Type B pancreatic cell (in vitro differentiated cells): ENCODE data around the gene LPAR1. TPM values are rescaled to one million over a fixed set of nuclear protein-coding genes. Genes with fewer than 3 reads are reported as not detected.

Source experiments
- DNase-seq: peaks from one replicate; pipeline ENCODE4 v3.0.0; 2021; ENCODE audit warnings: mixed read lengths; ENCODE audit not compliant: unreplicated experiment; ENCODE audit errors: extremely low spot score
- H3K27ac Mint-ChIP-seq: 2 replicates; pipeline ENCODE4 v1.8.0; 2021; ENCODE audit warnings: mild to moderate bottlenecking, mixed read lengths
- H3K27me3 Mint-ChIP-seq: 2 replicates; pipeline ENCODE4 v1.8.0; 2021; ENCODE audit warnings: mixed read lengths
- H3K36me3 Mint-ChIP-seq: 2 replicates; pipeline ENCODE4 v1.8.0; 2021; ENCODE audit warnings: mixed read lengths
- H3K4me1 Mint-ChIP-seq: one replicate; pipeline ENCODE4 v1.8.0; 2021; ENCODE audit warnings: mixed read lengths; ENCODE audit not compliant: unreplicated experiment
- H3K4me3 Mint-ChIP-seq: 2 replicates; pipeline ENCODE4 v1.8.0; 2021; ENCODE audit warnings: mild to moderate bottlenecking, mixed read lengths
- H3K9me3 Mint-ChIP-seq: 2 replicates; pipeline ENCODE4 v1.8.0; 2021; ENCODE audit warnings: mixed read lengths
- CTCF ChIP-seq: fragments of 200-600 bp; sonication (generic); conservative IDR thresholded peaks from 2 replicates; pipeline ENCODE4 v1.5.0; 2021; ENCODE audit warnings: antibody characterized with exemption, mild to moderate bottlenecking
- total RNA-seq: library from RNA; stranded (reverse); gene quantifications from 2 replicates; pipeline ENCODE4 v1.2.1, GENCODE V29; 2021; ENCODE audit warnings: low replicate concordance

LPAR1 gene
- total RNA-seq, 1 donor from 2014 or later, result 32.8 TPM

GRCh38 chr9:110994771-110995241 is 43.5 kb downstream of the LPAR1 start:
- Mint-ChIP-seq H3K36me3 (peaks cover 3% of the 10 kb centered on the region), H3K4me1 (peaks cover 27% of the 10 kb centered on the region), H3K27ac (no peak overlapping the region), H3K9me3 (no peaks in the 10 kb centered on the region), H3K4me3 (no peak overlapping the region), H3K27me3 (no peaks in the 10 kb centered on the region)
- DNase-seq, result no peak
- TF ChIP-seq CTCF, result no peak

- Mint-ChIP-seq H3K27ac (no peak overlapping the region), H3K4me1 (peaks cover 18% of the 10 kb centered on the region), H3K36me3 (no peaks in the 10 kb centered on the region), H3K4me3 (no peak overlapping the region), H3K27me3 (no peaks in the 10 kb centered on the region), H3K9me3 (no peaks in the 10 kb centered on the region)
- TF ChIP-seq CTCF, result no peak
- no peak for DNase-seq
Measured at GRCh38 chr9:110990481-110990880, 47.8 kb downstream of the LPAR1 start.

GRCh38 chr9:110986529-110986928 is 51.7 kb downstream of the LPAR1 start:
- no peaks in the 10 kb centered on the region for H3K36me3 Mint-ChIP-seq
- H3K27ac Mint-ChIP-seq, result no peak overlapping the region
- no peaks in the 10 kb centered on the region for H3K27me3 Mint-ChIP-seq
- TF ChIP-seq CTCF, result no peak
- DNase-seq, result no peak
- H3K9me3 Mint-ChIP-seq, result no peaks in the 10 kb centered on the region
- no peak overlapping the region for H3K4me3 Mint-ChIP-seq
- H3K4me1 Mint-ChIP-seq, result peaks cover 9% of the 10 kb centered on the region

GRCh38 chr9:110984890-110985437 is 53.3 kb downstream of the LPAR1 start:
- Mint-ChIP-seq H3K36me3 (no peaks in the 10 kb centered on the region), H3K4me1 (peaks cover 14% of the 10 kb centered on the region), H3K4me3 (no peak overlapping the region), H3K9me3 (no peaks in the 10 kb centered on the region), H3K27me3 (no peaks in the 10 kb centered on the region), H3K27ac (no peak overlapping the region)
- TF ChIP-seq CTCF, result no peak
- no peak for DNase-seq

GRCh38 chr9:110980261-110980660 is 58.0 kb downstream of the LPAR1 start:
- no peaks in the 10 kb centered on the region for H3K9me3 Mint-ChIP-seq
- no peak overlapping the region for H3K4me3 Mint-ChIP-seq
- no peaks in the 10 kb centered on the region for H3K27me3 Mint-ChIP-seq
- peaks cover 20% of the 10 kb centered on the region for H3K4me1 Mint-ChIP-seq
- no peak for TF ChIP-seq CTCF
- H3K36me3 Mint-ChIP-seq, result no peaks in the 10 kb centered on the region
- no peak overlapping the region for H3K27ac Mint-ChIP-seq
- no peak for DNase-seq

GRCh38 chr9:110979636-110980035 is 58.6 kb downstream of the LPAR1 start:
- Mint-ChIP-seq H3K9me3 (no peaks in the 10 kb centered on the region), H3K27ac (no peak overlapping the region), H3K4me3 (no peak overlapping the region), H3K4me1 (peaks cover 16% of the 10 kb centered on the region), H3K27me3 (no peaks in the 10 kb centered on the region), H3K36me3 (no peaks in the 10 kb centered on the region)
- no peak for TF ChIP-seq CTCF
- DNase-seq, result no peak
